Naive thymus-derived CD4-positive, alpha-beta T cell (primary cell): ENCODE measurements around the gene CCL1. TPM values are rescaled to one million over a fixed set of nuclear protein-coding genes. Genes with fewer than 3 reads are reported as not detected.
"Not testable (repeated sequence)": the region's sequence is repeated elsewhere in the genome, so short reads cannot be mapped to it uniquely, and the experiment has no call there.

Experiments
- ATAC-seq: fragments of 150-1000 bp; cut with Tn5 transposase; 2 replicates; pipeline ENCODE4 v1.10.0; 2021; ENCODE audit warnings: mild to moderate bottlenecking, moderate library complexity
- CTCF ChIA-PET: fragments of 350-600 bp; sonication (Branson Sonifier 250); formaldehyde crosslinking; loops from one replicate; lab custom pipeline; 2021; ENCODE audit warnings: antibody characterized with exemption; lab: Charles Lee
- POLR2A ChIA-PET: fragments of 350-600 bp; sonication (Branson Sonifier 250); formaldehyde crosslinking; loops from one replicate; lab custom pipeline; 2021; ENCODE audit warnings: antibody characterized with exemption, inconsistent platforms; lab: Charles Lee
- DNase-seq, 9 donors: peaks; one replicate each; pipeline versions ENCODE4 v3.0.0 to v3.0.0-alpha.2; 2020 to 2022; ENCODE audit warnings: mixed read lengths in 1 of 9
- H3K27ac ChIP-seq: one replicate; pipeline ENCODE4 v1.7.0; 2013; ENCODE audit warnings: mild to moderate bottlenecking, low read depth, low read length, moderate library complexity
- H3K27me3 ChIP-seq, 2 donors: one replicate each; pipeline ENCODE4 v1.7.0; 2013; ENCODE audit warnings: low read length in 2 of 2, mild to moderate bottlenecking in 2 of 2, moderate library complexity in 2 of 2; ENCODE audit not compliant: control insufficient read depth in 2 of 2, insufficient read depth in 2 of 2
- H3K36me3 ChIP-seq, 3 experiments: 1 replicate in 2 of 3; 2 replicates in 1 of 3; pipeline ENCODE4 v1.7.0; 2013; ENCODE audit warnings: low read length in 3 of 3, mild to moderate bottlenecking in 3 of 3, moderate library complexity in 1 of 3; ENCODE audit not compliant: insufficient read depth in 3 of 3, control insufficient read depth in 2 of 3
- H3K4me1 ChIP-seq, 2 donors: one replicate each; pipeline ENCODE4 v1.7.0; 2013; ENCODE audit warnings: low read length in 2 of 2, mild to moderate bottlenecking in 2 of 2, moderate library complexity in 1 of 2; ENCODE audit not compliant: control insufficient read depth in 2 of 2, insufficient read depth in 2 of 2
- H3K4me3 ChIP-seq: 2 replicates; pipeline ENCODE4 v1.7.0; 2013; ENCODE audit warnings: mild to moderate bottlenecking, low read length
- H3K9me3 ChIP-seq, 3 experiments: 1 replicate in 2 of 3; 2 replicates in 1 of 3; pipeline ENCODE4 v1.7.0; 2013; ENCODE audit warnings: low read length in 3 of 3; ENCODE audit not compliant: control insufficient read depth in 2 of 3
- H3K27ac Mint-ChIP-seq, 9 donors: one replicate each; pipeline ENCODE4 v1.8.0; 2020 to 2022; ENCODE audit warnings: mixed read lengths in 9 of 9, mild to moderate bottlenecking in 8 of 9, moderate library complexity in 5 of 9, inconsistent platforms in 2 of 9
- H3K27me3 Mint-ChIP-seq, 5 donors: one replicate each; pipeline ENCODE4 v1.8.0; 2021 to 2022; ENCODE audit warnings: mixed read lengths in 5 of 5, mild to moderate bottlenecking in 1 of 5
- H3K36me3 Mint-ChIP-seq, 5 donors: one replicate each; pipeline ENCODE4 v1.8.0; 2020 to 2022; ENCODE audit warnings: mixed read lengths in 5 of 5, mild to moderate bottlenecking in 3 of 5, inconsistent platforms in 1 of 5
- H3K4me1 Mint-ChIP-seq, 7 donors: one replicate each; pipeline ENCODE4 v1.8.0; 2020 to 2022; ENCODE audit warnings: mixed read lengths in 7 of 7, mild to moderate bottlenecking in 3 of 7, inconsistent platforms in 1 of 7
- H3K4me3 Mint-ChIP-seq, 10 donors: one replicate each; pipeline ENCODE4 v1.8.0; 2020 to 2022; ENCODE audit warnings: mild to moderate bottlenecking in 10 of 10, mixed read lengths in 10 of 10, moderate library complexity in 6 of 10, inconsistent platforms in 2 of 10
- H3K9me3 Mint-ChIP-seq, 11 donors: one replicate each; pipeline ENCODE4 v1.8.0; 2020 to 2022; ENCODE audit warnings: mixed read lengths in 11 of 11, mild to moderate bottlenecking in 4 of 11, inconsistent platforms in 1 of 11, moderate library complexity in 1 of 11
- intact Hi-C, 2 donors: fragments of 100-400 bp; cut with micrococcal nuclease; formaldehyde crosslinking; loops; one replicate each; pipeline ENCODE4 v1.15.1; 2023
- polyA plus RNA-seq, 2 donors: library from polyadenylated mRNA; unstranded; fragments of 300-500 nt; fragmentation: Illumina TruSeq; gene quantifications; one replicate each; pipeline ENCODE4 v1.2.3, GENCODE V29; 2021
- total RNA-seq, 6 experiments: library from RNA in 5 of 6; stranded (reverse) in 5 of 6; gene quantifications; 1 replicate in 5 of 6; 2 replicates in 1 of 6; pipeline ENCODE4 v1.2.3 and lab custom pipeline; 2021 to 2026

The CCL1 gene
- total and polyA plus RNA-seq, 7 experiments from 2014 or later, result 17.4 TPM; not detected in 6

- no peaks in the 10 kb centered on the region for H3K27me3 ChIP-seq
- ATAC-seq, result no peak
- intact Hi-C loops, result no loop called here
- ChIA-PET POLR2A (no interaction called here), CTCF (no interaction called here)
- no peak overlapping the region for H3K4me3 Mint-ChIP-seq
- no peak overlapping the region for H3K4me3 ChIP-seq
- H3K9me3 ChIP-seq, result no peaks in the 10 kb centered on the region
- no peak for DNase-seq
- no peaks in the 10 kb centered on the region for H3K4me1 ChIP-seq
- peaks cover 0 to 8% (median 0%) of the 10 kb centered on the region in 5 donors for H3K36me3 Mint-ChIP-seq
- H3K27me3 Mint-ChIP-seq, result peaks cover 51 to 79% (median 62%) of the 10 kb centered on the region in 5 donors
- no peaks in the 10 kb centered on the region for H3K36me3 ChIP-seq
- peaks cover 0 to 13% (median 5%) of the 10 kb centered on the region in 11 donors for H3K9me3 Mint-ChIP-seq
- no peak overlapping the region for H3K27ac Mint-ChIP-seq
- H3K27ac ChIP-seq, result no peak overlapping the region
- no peaks in the 10 kb centered on the region for H3K4me1 Mint-ChIP-seq
Measured at GRCh38 chr17:34339138-34339770, 23.8 kb downstream of the CCL1 start.

DNA sequence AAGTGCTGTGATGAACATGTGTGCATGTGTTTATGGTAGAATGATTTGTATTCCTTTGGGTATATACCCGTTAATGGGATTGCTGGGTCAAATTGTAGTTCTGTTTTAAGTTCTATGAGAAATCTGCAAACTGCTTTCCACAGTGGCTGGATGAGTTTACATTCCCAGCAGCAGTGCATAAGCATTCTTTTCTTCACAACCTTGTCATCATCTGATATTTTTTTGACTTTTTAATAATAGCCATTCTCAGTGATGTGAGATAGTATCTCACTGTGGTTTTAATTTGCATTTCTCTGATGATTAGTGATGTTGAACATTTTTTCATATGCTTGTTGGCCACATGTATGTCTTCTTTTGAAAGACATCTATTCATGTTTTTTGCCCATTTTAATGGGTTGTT lies 25.3 kb downstream of the CCL1 start:
- no peak overlapping the region for H3K4me3 ChIP-seq
- H3K27ac ChIP-seq, result no peak overlapping the region
- Mint-ChIP-seq H3K4me1 (peaks cover 0 to 1% (median 0%) of the 10 kb centered on the region in 7 donors), H3K27ac (no peak overlapping the region), H3K27me3 (peaks cover 36 to 70% (median 48%) of the 10 kb centered on the region in 5 donors), H3K4me3 (no peak overlapping the region), H3K9me3 (peaks cover 0 to 13% (median 5%) of the 10 kb centered on the region in 11 donors), H3K36me3 (peaks cover 0 to 8% (median 0%) of the 10 kb centered on the region in 5 donors)
- no peaks in the 10 kb centered on the region for H3K4me1 ChIP-seq
- ATAC-seq, result no peak
- H3K9me3 ChIP-seq, result no peaks in the 10 kb centered on the region
- DNase-seq, result no peak
- ChIA-PET POLR2A (no interaction called here), CTCF (no interaction called here)
- intact Hi-C loops, result no loop called here
- H3K36me3 ChIP-seq, result no peaks in the 10 kb centered on the region
- no peaks in the 10 kb centered on the region for H3K27me3 ChIP-seq

GRCh38 chr17:34327580-34327979 lies 35.5 kb downstream of the CCL1 start:
- H3K4me1 Mint-ChIP-seq, POLR2A ChIA-PET, H3K27me3 ChIP-seq, ATAC-seq, H3K4me1 ChIP-seq, H3K27ac ChIP-seq, H3K4me3 Mint-ChIP-seq, DNase-seq, H3K36me3 ChIP-seq, intact Hi-C loops, H3K27ac Mint-ChIP-seq, H3K9me3 ChIP-seq, H3K36me3 Mint-ChIP-seq, H3K4me3 ChIP-seq: not testable (repeated sequence)
- CTCF ChIA-PET, result interaction anchor here (0.6 kb wide), 1 partner anchor 33 kb away, joined by 3 read pairs; no protein-coding TSS in a partner anchor
- peaks cover 18 to 64% (median 27%) of the 10 kb centered on the region in 5 donors for H3K27me3 Mint-ChIP-seq
- H3K9me3 Mint-ChIP-seq, result peaks cover 0 to 28% (median 12%) of the 10 kb centered on the region in 11 donors

GRCh38 chr17:34321964-34322363 lies 41.1 kb downstream of the CCL1 start:
- Mint-ChIP-seq H3K27ac (no peak overlapping the region), H3K4me1 (no peaks in the 10 kb centered on the region), H3K36me3 (peaks cover 0 to 7% (median 0%) of the 10 kb centered on the region in 5 donors), H3K4me3 (no peak overlapping the region), H3K9me3 (peaks cover 0 to 28% (median 14%) of the 10 kb centered on the region in 11 donors), H3K27me3 (peaks cover 9 to 35% (median 14%) of the 10 kb centered on the region in 5 donors)
- Histone ChIP-seq H3K4me1 (no peaks in the 10 kb centered on the region), H3K9me3 (peaks cover 0 to 3% (median 0%) of the 10 kb centered on the region in 3 experiments), H3K27ac (no peak overlapping the region), H3K36me3 (no peaks in the 10 kb centered on the region), H3K4me3 (no peak overlapping the region), H3K27me3 (no peaks in the 10 kb centered on the region)
- DNase-seq (no peak), ATAC-seq (no peak)
- intact Hi-C loops, result no loop called here
- ChIA-PET POLR2A (no interaction called here), CTCF (no interaction called here)

- Mint-ChIP-seq H3K4me3 (no peak within 1 kb of the TSS), H3K9me3 (peaks cover 0 to 12% (median 3%) of the 10 kb centered on the region in 11 donors), H3K27me3 (peaks cover 8 to 37% (median 16%) of the 10 kb centered on the region in 5 donors), H3K36me3 (no peaks in the 10 kb centered on the region), H3K4me1 (peaks cover 0 to 2% (median 0%) of the 10 kb centered on the region in 7 donors), H3K27ac (no peak within 1 kb of the TSS)
- POLR2A ChIA-PET, result no interaction called here
- Histone ChIP-seq H3K36me3 (no peaks in the 10 kb centered on the region), H3K4me3 (no peak within 1 kb of the TSS), H3K9me3 (no peaks in the 10 kb centered on the region), H3K4me1 (no peaks in the 10 kb centered on the region), H3K27ac (no peak within 1 kb of the TSS), H3K27me3 (no peaks in the 10 kb centered on the region)
- DNase-seq (no peak), ATAC-seq (no peak)
- intact Hi-C loops, result no loop called here
- CTCF ChIA-PET, result no interaction called here
Measured at GRCh38 chr17:34319039-34319483, 44.0 kb downstream of the CCL1 start, which contains the start of gene CCL8. CCL8 (plus strand) TSS chr17:34319435; CDS start chr17:34319502, 67 bp downstream.

DNA sequence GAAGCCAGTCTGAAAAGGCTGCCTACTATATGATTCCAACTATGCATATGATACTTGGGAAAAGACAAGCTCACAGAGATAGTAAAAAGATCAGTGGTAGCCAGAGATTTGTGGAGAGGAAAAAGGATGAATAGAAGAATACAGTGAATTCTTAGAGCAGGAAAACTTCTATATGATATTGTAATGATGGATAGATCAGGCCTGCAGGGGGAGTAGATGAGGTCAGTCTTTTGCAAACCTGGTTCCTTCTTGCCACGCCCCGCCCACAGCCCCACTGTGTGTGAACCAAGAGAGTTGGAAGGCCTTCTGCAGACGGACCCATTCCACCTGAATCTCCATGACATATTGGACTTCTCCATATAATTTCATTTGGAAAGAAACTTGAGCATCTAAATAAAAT lies 44.6 kb downstream of the CCL1 start:
- no peaks in the 10 kb centered on the region for H3K36me3 Mint-ChIP-seq
- no peak overlapping the region for H3K27ac Mint-ChIP-seq
- peaks cover 8 to 31% (median 17%) of the 10 kb centered on the region in 5 donors for H3K27me3 Mint-ChIP-seq
- Histone ChIP-seq H3K4me1 (no peaks in the 10 kb centered on the region), H3K27ac (no peak overlapping the region), H3K36me3 (no peaks in the 10 kb centered on the region), H3K4me3 (no peak overlapping the region), H3K27me3 (no peaks in the 10 kb centered on the region), H3K9me3 (no peaks in the 10 kb centered on the region)
- ChIA-PET POLR2A (no interaction called here), CTCF (no interaction called here)
- H3K4me1 Mint-ChIP-seq, result peaks cover 0 to 2% (median 0%) of the 10 kb centered on the region in 7 donors
- H3K4me3 Mint-ChIP-seq, result no peak overlapping the region
- H3K9me3 Mint-ChIP-seq, result peaks cover 0 to 7% (median 0%) of the 10 kb centered on the region in 11 donors
- intact Hi-C loops, result no loop called here
- ATAC-seq (no peak), DNase-seq (no peak)

GRCh38 chr17:34314279-34314678 lies 48.8 kb downstream of the CCL1 start:
- no peaks in the 10 kb centered on the region for H3K36me3 ChIP-seq
- Mint-ChIP-seq H3K27ac (no peak overlapping the region), H3K4me3 (no peak overlapping the region), H3K9me3 (no peaks in the 10 kb centered on the region), H3K36me3 (no peaks in the 10 kb centered on the region), H3K4me1 (peaks cover 0 to 2% (median 0%) of the 10 kb centered on the region in 7 donors), H3K27me3 (peaks cover 16 to 41% (median 30%) of the 10 kb centered on the region in 5 donors)
- POLR2A ChIA-PET, result no interaction called here
- H3K4me3 ChIP-seq, result no peak overlapping the region
- H3K27ac ChIP-seq, result no peak overlapping the region
- H3K9me3 ChIP-seq, result no peaks in the 10 kb centered on the region
- CTCF ChIA-PET, result no interaction called here
- H3K27me3 ChIP-seq, result no peaks in the 10 kb centered on the region
- DNase-seq (no peak), ATAC-seq (no peak)
- intact Hi-C loops, result no loop called here
- no peaks in the 10 kb centered on the region for H3K4me1 ChIP-seq
